HepG2 (cell line): ENCODE measurements around the gene ICAM3. TPM values are rescaled to one million over a fixed set of nuclear protein-coding genes. Genes with fewer than 3 reads are reported as not detected.

Experiments used
- CBX2 ChIP-seq, 2 experiments: fragments of 200-600 bp in 1 of 2; sonication (generic); formaldehyde crosslinking in 1 of 2; IDR thresholded peaks; 2 replicates each; pipeline versions ENCODE4 v1.7.0 to v1.8.1; 2018 to 2022; ENCODE audit warnings: low read depth in 2 of 2, low read length in 1 of 2, mild to moderate bottlenecking in 1 of 2, missing genetic modification reagents in 1 of 2
- CHCHD3 ChIP-seq: sonication (generic); formaldehyde crosslinking; IDR thresholded peaks from 2 replicates; pipeline ENCODE4 v1.8.0; 2022; ENCODE audit warnings: mild to moderate bottlenecking, missing genetic modification reagents, moderate library complexity
- DNMT3B ChIP-seq: conservative IDR thresholded peaks from 2 replicates; pipeline ENCODE4 v1.6.1; 2016; ENCODE audit warnings: missing biosample characterization, control low read depth
- HHEX ChIP-seq: IDR thresholded peaks from 2 replicates; pipeline ENCODE4 v1.6.1; 2016; ENCODE audit warnings: control low read depth
- KLF16 ChIP-seq, 2 experiments: sonication (generic) in 1 of 2; formaldehyde crosslinking in 1 of 2; IDR thresholded peaks; 2 replicates each; pipeline versions ENCODE4 v1.6.1 to v1.8.0; 2016 to 2023; ENCODE audit warnings: missing genetic modification reagents in 2 of 2, missing compliant biosample characterization in 1 of 2
- MAFG ChIP-seq: sonication (generic); formaldehyde crosslinking; IDR thresholded peaks from 2 replicates; pipeline ENCODE4 v1.5.1; 2020; ENCODE audit warnings: mild to moderate bottlenecking, missing genetic modification reagents
- MED1 ChIP-seq: sonication (generic); formaldehyde crosslinking; IDR thresholded peaks from 2 replicates; pipeline ENCODE4 v1.4.0; 2020; ENCODE audit warnings: missing genetic modification reagents
- NCOA1 ChIP-seq: sonication (generic); formaldehyde crosslinking; IDR thresholded peaks from 2 replicates; pipeline ENCODE4 v1.9.0; 2021; ENCODE audit warnings: missing genetic modification reagents
- NFE2 ChIP-seq: sonication (generic); formaldehyde crosslinking; IDR thresholded peaks from 2 replicates; pipeline ENCODE4 v1.4.0; 2020; ENCODE audit warnings: missing genetic modification reagents
- PAXIP1 ChIP-seq: sonication (generic); formaldehyde crosslinking; conservative IDR thresholded peaks from 2 replicates; pipeline ENCODE4 v1.4.0; 2020; ENCODE audit warnings: mild to moderate bottlenecking, missing genetic modification reagents, moderate library complexity
- PHB2 ChIP-seq: fragments of 450-650 bp; IDR thresholded peaks from 2 replicates; pipeline ENCODE4 v1.6.1; 2018; ENCODE audit not compliant: partially characterized antibody
- RBAK ChIP-seq: sonication (generic); formaldehyde crosslinking; IDR thresholded peaks from 2 replicates; pipeline ENCODE4 v1.5.1; 2020; ENCODE audit warnings: mild to moderate bottlenecking, missing genetic modification reagents
- ZBTB7A ChIP-seq: sonication (generic); formaldehyde crosslinking; IDR thresholded peaks from 2 replicates; pipeline ENCODE4 v1.8.0; 2022; ENCODE audit warnings: mild to moderate bottlenecking, missing genetic modification reagents
- ZNF136 ChIP-seq: sonication (generic); formaldehyde crosslinking; IDR thresholded peaks from 2 replicates; pipeline ENCODE4 v1.8.1; 2022; ENCODE audit warnings: low read depth, mild to moderate bottlenecking, moderate library complexity, missing genetic modification reagents
- ZNF292 ChIP-seq: sonication (generic); formaldehyde crosslinking; IDR thresholded peaks from 2 replicates; pipeline ENCODE4 v1.8.1; 2022; ENCODE audit warnings: mild to moderate bottlenecking, low read depth, missing genetic modification reagents, borderline replicate concordance
- ZNF441 ChIP-seq: sonication (generic); formaldehyde crosslinking; IDR thresholded peaks from 2 replicates; pipeline ENCODE4 v1.7.0; 2021; ENCODE audit warnings: missing genetic modification reagents, borderline replicate concordance
- ZNF564 ChIP-seq: sonication (generic); formaldehyde crosslinking; IDR thresholded peaks from 2 replicates; pipeline ENCODE4 v1.8.1; 2023; ENCODE audit warnings: mild to moderate bottlenecking, missing genetic modification reagents
- ZNF577 ChIP-seq: sonication (generic); formaldehyde crosslinking; IDR thresholded peaks from 2 replicates; pipeline ENCODE4 v1.4.0; 2020; ENCODE audit warnings: mild to moderate bottlenecking, low read depth, missing genetic modification reagents, borderline replicate concordance
- ZNF598 ChIP-seq: sonication (generic); formaldehyde crosslinking; IDR thresholded peaks from 2 replicates; pipeline ENCODE4 v1.5.1; 2020; ENCODE audit warnings: mild to moderate bottlenecking, missing genetic modification reagents, borderline replicate concordance
- ZNF660 ChIP-seq: sonication (generic); formaldehyde crosslinking; IDR thresholded peaks from 2 replicates; pipeline ENCODE4 v1.5.1; 2020; ENCODE audit warnings: mild to moderate bottlenecking, low read depth, missing genetic modification reagents, borderline replicate concordance
- polyA plus RNA-seq, 8 experiments: library from polyadenylated mRNA; depleted of rRNA in 3 of 8; stranded (reverse) in 7 of 8; unstranded in 1 of 8; fragments of >200 nt; fragmentation: Illumina TruSeq in 4 of 8; extraction: Trizol in 4 of 8; gene quantifications; 2 replicates each; pipeline versions ENCODE4 v1.2.1 to v1.2.3, GENCODE V29; 2011 to 2016; ENCODE audit warnings: low read depth in 4 of 8, missing spikeins in 1 of 8, mixed read lengths in 1 of 8; ENCODE audit not compliant: insufficient read depth in 1 of 8
- total RNA-seq, 5 experiments: library from RNA; depleted of rRNA; stranded (reverse); fragments of >200 nt; fragmentation: Illumina TruSeq; extraction: Trizol; gene quantifications; 2 replicates each; pipeline ENCODE4 v1.2.3, GENCODE V29; 2016; ENCODE audit warnings: low read depth in 1 of 5
- TF ChIP-seq, protein P1 (sequence below): sonication (generic); formaldehyde crosslinking; IDR thresholded peaks from 2 replicates; pipeline ENCODE4 v1.4.0; 2020; ENCODE audit warnings: missing genetic modification reagents, mild to moderate bottlenecking, borderline replicate concordance
- TF ChIP-seq, protein P2 (sequence below): sonication (generic); formaldehyde crosslinking; conservative IDR thresholded peaks from 2 replicates; pipeline ENCODE4 v1.4.0; 2020; ENCODE audit warnings: missing genetic modification reagents

Gene ICAM3
- total and polyA plus RNA-seq, 2 of the 13 experiments (the other 11 are each of a cell fraction or from before 2014, with no cell fraction given), result 14.1 to 21.0 TPM

DNA sequence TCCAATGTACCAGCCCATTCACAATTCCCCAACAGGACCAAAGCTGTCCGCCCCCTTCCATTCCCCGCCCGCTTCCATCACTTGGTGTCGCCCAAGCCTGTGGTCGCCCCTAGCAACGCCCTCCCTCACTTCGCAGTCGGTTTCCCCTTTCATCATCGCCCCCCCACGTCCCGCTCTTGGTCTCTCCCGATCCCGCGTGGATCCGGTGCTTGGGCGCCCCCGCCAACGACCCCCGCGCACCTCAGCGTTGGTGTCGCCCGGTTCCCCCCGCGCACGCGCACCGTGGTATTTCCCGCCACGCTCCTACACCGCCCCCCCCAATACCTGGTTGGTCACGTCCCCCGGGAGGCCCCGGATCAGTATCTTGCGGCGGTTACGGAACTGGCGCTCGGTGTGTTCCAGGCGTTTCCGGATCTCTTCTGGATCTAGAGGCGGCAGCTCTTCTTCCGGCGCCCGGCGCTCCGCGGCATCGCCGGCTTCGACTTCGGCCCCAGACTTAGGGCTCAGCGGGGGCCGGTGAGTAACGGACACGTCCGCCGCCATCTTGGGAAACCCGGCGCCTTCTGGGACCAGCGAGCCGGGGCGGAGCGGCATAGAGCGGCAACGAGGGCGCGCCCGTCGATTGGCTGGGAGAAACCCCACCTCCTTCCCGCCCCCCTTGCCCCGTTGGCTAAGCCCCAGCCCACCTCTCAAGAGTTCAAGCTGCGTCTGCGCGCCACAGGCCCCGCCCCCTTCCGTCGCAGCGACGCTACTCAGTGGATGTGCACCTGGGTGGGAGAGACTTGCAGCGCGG, 6.3 kb downstream of the ICAM3 start, which contains the start of gene RAVER1 (continued):
- TF ChIP-seq, protein P1, sequence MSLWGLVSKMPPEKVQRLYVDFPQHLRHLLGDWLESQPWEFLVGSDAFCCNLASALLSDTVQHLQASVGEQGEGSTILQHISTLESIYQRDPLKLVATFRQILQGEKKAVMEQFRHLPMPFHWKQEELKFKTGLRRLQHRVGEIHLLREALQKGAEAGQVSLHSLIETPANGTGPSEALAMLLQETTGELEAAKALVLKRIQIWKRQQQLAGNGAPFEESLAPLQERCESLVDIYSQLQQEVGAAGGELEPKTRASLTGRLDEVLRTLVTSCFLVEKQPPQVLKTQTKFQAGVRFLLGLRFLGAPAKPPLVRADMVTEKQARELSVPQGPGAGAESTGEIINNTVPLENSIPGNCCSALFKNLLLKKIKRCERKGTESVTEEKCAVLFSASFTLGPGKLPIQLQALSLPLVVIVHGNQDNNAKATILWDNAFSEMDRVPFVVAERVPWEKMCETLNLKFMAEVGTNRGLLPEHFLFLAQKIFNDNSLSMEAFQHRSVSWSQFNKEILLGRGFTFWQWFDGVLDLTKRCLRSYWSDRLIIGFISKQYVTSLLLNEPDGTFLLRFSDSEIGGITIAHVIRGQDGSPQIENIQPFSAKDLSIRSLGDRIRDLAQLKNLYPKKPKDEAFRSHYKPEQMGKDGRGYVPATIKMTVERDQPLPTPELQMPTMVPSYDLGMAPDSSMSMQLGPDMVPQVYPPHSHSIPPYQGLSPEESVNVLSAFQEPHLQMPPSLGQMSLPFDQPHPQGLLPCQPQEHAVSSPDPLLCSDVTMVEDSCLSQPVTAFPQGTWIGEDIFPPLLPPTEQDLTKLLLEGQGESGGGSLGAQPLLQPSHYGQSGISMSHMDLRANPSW, result no peak; the same call in 1 of the 2 replicates
- TF ChIP-seq ZNF660 (CRISPR knock-in tag) (no peak), ZNF564 (CRISPR knock-in tag) (peak; percentile 64; the same call in 1 of the 2 replicates), ZNF292 (CRISPR knock-in tag) (no peak), RBAK (CRISPR knock-in tag) (no peak), PHB2 (no peak), HHEX (no peak), ZNF577 (CRISPR knock-in tag) (no peak), ZBTB7A (peak; percentile 27; the same call in 1 of the 2 replicates), MED1 (CRISPR knock-in tag) (0 out of 2 replicates have a peak, but pooled peaks have one; percentile 30), MAFG (CRISPR knock-in tag) (no peak), KLF16 (CRISPR knock-in tag; IDR thresholded peaks at IDR 0.05) (peak in 1 of 2 experiments; percentile 50; a peak in 1 of 4 replicates), ZNF441 (no peak), PAXIP1 (CRISPR knock-in tag) (peak; percentile 50; the same call in 1 of the 2 replicates), ZNF598 (CRISPR knock-in tag) (no peak), CHCHD3 (CRISPR knock-in tag) (no peak), NCOA1 (no peak), DNMT3B (no peak), CBX2 (IDR thresholded peaks at IDR 0.05; ENCODE audit: low read depth, low read length) (no peak), CBX2 (CRISPR knock-in tag; IDR thresholded peaks at IDR 0.05; ENCODE audit: low read depth) (no peak), ZNF136 (0 out of 2 replicates have a peak, but pooled peaks have one; percentile 47), NFE2 (CRISPR knock-in tag) (no peak)
- TF ChIP-seq, protein P2, sequence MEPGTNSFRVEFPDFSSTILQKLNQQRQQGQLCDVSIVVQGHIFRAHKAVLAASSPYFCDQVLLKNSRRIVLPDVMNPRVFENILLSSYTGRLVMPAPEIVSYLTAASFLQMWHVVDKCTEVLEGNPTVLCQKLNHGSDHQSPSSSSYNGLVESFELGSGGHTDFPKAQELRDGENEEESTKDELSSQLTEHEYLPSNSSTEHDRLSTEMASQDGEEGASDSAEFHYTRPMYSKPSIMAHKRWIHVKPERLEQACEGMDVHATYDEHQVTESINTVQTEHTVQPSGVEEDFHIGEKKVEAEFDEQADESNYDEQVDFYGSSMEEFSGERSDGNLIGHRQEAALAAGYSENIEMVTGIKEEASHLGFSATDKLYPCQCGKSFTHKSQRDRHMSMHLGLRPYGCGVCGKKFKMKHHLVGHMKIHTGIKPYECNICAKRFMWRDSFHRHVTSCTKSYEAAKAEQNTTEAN (CRISPR knock-in tag), result no peak
